Germinal center (tissue), 1 donor: ENCODE measurements around the gene ARMS2.

Source experiments
- DNase-seq: peaks from one replicate; pipeline ENCODE4 v3.0.0; 2012; ENCODE audit warnings: mixed read lengths, low spot score

The ARMS2 gene

DNA sequence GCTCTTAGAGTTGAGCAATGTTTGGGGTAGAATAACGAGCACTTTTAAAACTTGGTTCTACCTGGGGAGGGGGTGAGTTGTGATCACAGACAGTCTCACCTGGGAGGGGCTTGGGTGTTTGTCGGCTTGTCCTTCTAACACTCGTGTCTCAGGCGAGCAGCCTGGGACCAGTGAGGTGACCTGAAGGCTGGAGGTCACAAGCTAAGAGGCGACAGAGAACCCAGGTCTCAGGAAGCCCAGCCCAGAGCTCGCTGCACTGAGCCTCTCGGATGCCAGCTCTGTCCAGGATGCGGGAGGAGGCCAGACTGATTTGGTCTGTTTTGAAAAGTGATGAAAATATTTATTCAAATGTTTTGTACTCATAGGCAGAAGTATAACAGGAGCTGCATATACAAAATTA, 18.7 kb downstream of the ARMS2 start:
- DNase-seq: no peak

DNA sequence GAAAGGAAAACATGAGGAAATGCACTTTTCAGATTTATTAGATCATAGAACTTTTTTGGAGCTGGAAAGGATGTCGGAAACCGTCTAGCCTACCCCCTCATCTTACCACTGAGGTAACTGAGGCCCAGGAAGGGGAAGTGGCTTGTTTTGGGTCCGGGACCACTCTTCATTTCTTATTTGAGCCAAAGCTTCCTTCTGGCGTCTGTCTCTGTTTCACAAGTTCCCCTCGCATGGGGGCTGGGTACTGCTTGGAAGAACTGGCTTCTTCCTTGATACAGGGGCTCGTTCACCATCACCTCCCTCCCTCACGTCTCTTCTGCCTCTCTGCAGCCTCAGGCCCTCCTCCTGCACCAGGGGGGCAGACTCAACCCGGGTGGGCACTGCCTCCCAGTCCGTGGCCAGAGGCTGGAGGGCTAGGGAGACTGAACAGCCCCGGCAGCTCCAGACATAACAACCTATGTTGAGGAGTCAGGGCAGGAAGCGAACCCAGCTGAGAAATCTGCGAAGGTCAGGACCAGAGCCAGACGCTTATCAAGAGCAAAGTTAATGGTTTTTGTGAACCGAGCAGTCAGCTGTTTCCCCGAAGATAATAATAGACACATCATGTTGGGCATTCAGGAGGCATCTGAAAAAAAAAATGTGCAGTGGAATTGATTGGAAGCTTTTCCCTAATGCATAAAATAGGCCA, 19.8 kb downstream of the ARMS2 start:
- DNase-seq: no peak

DNA sequence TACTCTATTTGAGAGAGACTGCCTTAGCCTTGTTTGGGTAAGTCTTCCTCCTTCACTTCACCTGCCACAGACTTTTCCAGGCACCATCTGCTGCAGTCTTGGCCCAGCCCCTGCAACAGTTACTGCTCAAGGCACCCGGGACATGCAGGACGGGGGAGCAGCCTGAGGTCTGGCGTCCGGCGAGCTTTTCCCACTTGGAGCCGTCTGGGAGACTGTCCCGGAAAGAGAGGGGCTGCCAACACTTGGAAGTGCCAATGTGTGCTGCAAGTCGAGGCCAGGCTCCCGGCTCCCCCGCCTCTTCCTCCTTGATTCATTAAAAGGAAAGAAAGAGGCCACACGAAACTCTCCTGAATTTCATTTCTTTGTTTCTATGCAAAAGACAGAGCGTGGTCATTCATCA, 20.6 kb downstream of the ARMS2 start:
- DNase-seq: no peak

DNA sequence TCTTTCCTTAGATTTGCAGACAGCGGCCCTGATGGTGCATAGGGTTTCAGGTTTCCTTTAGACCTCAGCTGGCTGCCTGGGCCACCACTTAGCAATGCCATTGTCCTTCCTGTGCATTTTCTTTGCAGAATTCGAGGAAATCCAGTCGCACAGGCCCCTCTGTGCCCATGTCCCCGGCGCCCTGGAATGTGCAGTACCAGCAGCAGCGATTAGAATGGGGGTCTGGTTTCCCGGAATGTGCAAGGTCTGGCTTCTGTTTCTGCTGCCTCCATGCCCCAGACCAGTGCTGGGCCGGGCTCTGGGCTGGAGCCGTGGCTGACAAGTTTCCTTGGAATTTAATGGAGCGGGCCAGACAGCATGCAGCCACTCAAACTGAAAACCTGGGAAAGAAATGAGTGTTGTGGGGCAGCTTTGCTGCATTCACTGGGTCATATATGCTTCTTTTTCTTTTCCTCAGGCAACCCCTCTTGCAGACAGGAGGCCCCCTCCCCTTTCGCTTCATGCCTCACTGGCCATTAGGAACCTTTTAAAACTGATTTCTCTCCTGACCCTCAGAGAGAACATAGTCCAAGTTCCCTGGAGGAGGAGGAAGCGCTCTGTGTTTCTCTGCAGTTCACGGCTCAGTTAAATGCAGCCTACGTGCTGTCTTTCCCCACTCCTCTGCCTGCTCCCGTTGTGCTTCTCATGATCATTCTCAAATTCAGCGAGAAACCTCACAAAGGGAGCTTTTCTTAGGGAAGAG, 21.3 kb downstream of the ARMS2 start:
- no peak for DNase-seq

DNA sequence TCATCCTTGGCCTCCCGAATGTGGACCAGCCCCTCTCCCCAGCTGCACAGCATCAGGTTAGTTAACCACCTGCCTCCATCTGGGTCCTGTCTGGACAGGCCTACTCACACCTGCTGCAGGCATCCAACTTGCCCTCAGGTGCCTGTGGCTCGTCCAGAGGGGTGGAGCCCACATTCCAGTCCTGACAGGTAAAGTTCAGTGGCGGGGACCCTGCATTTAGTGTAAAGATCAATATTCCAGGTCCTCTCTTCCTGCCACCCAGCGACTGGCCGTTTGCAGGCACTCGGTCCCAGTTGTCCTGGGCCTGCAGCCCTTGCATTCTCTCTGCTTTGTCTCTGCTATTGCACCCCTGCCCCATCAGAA, 21.9 kb downstream of the ARMS2 start:
- no peak for DNase-seq

DNA sequence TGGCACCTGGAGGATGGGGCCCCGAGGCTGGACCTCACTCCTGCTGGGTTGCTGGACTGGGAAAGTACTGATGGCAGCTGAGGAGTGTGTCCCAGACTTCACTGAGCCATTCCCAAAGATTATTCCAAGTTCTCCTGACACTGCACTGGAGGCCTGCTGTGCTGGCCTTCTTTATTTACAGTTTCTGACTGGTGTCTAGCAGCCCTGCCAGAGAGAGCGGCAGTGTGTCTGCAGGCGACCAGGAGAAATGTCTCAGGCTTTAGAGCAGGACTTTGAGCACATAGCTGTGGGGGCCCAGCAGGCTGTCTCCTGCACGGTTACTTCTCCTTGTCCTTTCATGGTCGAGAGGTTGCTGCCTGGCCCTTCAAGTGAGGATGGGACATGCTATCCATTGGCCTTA, 23.0 kb downstream of the ARMS2 start:
- no peak for DNase-seq

DNA sequence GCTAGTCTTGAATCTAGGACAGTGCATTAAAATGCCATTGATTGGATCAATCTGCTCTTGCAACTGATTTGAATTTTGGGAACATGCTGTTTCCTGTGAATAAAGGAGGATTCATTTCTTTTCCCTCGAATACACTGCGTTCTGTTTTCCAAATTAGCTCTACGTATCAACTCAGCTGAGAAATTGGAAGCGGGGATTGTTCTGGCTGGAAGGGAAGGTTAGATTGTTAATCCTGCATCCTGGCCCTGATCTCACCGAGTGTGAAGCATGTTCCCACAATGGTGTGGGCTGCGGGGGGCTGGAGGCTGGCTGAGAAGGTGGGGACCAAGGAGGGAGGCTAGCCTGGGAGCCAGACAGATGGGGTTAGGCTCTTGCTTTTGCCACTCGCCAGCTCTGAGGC, 24.5 kb downstream of the ARMS2 start:
- DNase-seq: no peak

DNA sequence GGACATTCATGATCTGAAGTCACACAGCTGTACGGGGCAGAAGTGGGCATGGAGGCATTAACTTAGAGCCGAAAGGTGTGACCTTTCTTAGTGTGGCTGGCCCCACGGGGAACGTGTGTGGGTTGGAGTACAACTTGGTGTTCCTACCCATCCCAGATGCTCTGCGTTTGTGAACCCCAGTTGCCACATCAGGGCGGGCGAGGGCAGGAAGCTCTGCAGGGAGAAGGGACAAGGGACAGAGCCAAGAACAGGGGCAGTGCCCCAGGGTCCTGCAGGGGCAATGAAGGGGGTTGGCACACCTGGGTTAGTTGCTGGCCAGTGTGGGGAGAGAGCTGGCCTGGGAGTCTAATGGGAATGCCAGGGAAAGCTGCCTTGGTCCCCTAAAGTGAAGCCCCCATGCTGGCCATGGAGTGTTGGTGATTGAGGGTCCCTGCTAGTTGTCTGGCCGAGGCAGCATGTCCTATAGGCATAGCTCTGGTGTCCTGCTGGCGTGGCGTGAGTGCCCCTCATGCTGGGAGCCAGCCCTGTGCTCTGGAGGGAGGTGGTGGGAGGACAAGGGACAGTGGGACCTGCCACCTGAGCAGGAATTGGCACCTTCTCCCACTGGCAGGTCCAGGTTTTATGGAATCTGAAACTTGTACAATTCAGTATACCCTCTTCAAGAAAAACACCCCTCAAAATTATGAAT, 25.8 kb downstream of the ARMS2 start:
- no peak for DNase-seq

DNA sequence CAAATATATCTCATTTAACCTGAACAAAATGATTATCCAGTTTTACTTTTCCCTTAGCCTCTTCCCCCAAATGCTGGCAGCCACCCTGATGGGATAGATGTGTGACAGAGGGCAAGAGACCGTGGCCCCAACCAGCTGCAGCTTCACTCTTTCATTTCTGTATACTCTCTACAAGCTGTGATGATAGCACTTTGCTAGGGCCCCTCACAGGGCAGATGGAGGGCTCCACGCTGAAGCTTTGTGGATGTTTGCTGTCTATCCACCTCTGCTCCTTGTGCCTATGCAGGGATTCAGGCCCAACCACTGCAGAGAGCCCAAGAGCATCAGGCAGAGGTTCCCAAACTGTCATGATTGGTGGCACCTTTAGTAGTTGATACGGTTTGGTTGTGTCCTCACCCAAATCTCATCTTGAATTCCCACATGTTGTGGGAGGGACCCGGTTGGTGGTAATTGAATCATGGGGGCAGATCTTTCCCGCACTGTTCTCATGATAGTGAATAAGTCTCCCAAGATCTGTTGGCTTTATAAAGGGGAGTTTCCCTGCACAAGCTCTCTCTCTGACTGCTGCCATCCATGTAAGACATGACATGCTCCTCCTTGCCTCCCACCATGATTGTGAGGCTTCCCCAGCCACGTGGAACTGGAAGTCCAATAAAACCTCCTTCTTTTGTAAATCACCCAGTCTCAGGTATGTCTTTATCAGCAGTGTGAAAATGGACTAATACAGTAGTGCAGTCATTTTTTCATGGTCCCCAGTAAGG, 27.0 kb downstream of the ARMS2 start:
- no peak for DNase-seq

DNA sequence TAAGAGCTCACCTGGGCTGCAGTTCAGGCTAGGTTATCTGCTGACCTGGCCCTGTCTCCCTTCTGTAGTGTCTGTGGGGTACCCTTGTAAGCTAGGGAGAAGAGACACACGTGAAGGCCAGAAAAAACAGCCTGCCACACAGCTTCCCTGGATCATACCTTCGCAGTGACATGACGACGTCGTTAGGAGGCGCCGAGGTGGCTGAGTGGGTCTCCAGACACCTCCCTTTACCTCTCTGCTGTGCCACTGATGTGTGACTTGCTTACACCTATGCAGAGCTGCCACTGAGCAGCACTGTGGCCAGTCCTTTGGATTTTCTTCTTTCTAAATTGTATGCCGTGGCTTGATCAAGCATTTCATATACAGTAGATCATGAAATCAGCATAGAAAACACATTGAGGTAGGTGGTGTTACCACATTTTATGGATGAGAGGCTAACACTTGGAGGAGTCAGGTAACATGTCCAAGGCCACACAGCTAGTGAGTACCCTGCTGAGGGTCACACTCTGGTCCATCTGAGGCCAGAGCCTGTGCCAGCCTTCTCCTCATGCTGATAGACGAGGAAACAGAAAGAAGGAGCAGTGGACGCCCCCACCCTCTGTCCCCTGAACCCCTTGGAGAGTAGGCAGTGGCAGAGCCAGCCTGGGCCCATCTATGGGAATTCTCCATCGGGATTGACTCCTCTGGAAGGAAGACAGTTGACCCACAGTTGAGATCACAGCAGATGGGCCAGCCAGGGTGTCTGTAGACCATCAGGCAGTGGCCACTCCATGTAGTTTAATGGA, 30.0 kb downstream of the ARMS2 start:
- DNase-seq: no peak

DNA sequence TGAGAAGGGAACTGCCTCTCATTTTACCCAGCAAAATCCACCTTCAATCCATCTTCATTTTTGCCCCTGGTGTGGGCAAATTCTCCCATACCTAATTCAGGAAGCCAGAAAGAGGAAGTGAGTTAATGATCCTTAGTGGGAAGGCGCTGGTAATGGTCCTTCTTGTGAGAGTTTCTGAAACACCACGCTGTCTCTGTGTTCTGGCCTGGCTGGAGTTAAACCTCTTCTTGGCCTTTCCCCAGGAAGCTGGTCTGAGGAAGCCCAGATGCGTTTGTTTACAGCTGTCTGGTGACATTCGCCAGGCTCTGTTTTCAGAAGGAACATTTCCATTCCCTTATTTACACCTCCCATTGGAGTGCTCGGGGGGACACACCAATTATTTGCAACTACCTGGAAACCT, 31.2 kb downstream of the ARMS2 start:
- DNase-seq: no peak

DNA sequence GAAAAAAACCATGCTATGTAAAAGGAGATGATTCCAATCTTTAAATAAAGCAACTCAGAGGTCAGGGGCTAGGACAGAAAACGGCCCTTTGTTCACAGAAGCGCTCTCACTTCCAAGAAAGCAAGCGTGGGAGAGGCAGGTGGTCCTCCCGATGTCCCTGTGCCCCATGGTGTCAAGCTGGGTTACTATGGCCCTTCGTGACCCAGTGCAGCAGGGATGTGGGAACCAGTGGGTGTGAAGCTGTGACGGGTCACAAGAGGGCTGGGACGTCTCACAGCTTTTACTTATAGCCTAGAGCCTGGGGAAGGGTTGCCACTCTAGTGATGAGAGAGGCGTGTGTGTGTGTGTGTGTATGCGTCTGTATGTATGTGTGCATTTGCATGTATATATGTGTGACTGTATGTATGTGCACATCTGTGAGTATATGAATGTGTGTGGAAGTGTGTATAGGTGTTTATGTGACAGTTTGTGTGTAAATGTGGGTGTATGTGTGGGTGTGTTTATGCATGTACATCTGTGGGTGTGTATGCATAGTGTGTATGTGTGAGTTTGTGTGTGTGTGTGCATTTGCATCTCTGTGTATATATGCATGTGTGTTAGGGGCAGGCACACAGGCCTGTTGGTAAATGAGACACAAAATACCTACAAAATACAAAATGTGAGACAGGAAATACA, 32.1 kb downstream of the ARMS2 start:
- no peak for DNase-seq

DNA sequence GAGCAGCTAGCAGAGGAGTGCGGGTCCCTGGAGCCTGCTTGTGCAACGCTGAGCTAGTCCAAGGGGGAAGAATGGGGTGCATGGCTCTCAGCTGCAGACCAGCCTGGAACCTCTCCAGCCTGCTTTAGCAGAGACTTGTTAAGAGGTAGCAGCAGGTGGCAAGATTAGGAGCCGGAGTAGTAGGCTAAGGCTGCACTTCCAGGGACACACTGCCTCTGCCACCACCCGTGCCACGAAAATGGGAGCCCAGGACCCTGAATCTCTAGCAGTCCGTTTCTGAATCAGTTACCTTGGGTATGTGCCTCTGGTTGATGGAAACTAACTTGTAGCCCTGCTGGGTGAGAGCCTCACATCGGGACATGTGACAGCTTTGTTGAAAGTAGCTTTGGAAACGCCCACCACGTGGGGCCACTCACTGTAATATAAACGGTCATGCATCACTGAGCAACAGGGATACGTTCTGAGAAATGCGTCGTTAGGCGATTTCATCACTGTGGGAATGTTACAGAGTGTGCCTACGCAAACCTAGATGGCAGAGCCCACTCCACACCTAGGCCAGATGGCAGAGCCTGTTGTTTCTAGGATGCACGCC, 32.8 kb downstream of the ARMS2 start:
- DNase-seq: no peak

DNA sequence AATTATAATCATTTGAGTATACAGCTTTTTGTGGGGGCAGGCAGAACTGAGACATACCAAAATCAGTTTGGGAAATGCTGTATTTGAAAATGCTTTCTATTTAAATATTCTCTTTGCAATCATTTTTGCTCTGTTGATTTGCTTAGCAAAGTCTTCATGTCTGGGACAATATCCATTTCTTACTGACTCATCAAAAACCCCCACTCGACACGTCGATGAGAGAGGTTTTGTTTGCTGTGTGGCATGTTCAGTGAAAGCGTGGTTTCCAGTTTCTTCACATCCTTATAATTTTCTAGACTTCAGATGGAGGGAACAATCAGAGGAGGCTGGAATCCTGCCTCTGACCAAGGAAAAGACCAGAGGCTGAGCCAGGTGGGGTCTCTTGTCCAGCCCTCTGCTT, 35.8 kb downstream of the ARMS2 start:
- no peak for DNase-seq

DNA sequence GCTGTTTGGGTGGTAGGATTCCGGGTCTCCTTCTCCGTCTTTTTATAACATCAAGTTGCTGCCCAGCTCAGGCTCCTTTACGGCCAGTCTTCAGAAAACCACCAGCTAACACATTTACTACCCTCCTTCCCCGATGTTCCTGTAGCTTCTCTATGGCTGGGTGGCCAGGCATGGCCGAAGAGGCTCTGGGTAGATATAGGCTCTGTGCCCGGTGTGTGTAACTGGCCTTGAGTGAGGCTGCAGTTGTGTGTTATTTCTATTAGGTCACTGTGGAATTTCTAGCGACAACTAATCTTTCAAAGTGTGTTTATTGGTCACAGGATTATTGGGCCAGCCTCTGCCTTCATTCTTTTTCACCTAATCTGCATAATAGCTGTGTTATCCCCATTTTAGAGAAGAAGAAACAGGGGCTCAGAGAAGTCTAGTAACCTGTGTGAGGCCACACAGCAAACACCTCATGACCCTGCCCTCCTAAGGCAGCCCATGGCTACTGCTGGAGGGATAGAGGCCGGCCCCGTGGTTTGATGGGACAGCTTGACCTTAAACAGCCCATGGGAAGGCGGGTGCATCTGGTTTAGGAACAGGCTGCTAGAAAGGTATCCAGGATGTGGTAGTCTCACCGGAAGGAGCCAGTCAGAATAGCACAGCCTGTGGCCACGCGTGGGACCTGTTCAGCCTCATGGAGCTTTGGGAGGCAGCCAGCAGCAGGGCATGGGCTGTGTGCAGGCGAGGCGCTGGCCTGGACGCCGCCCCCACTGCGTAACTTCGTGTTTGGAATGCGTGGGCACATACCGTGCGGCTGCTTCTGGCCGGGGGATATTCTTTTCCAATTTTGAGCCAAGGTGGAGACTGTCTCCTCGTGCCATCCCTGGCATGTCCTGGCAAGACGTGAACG, 36.6 kb downstream of the ARMS2 start:
- DNase-seq: no peak

DNA sequence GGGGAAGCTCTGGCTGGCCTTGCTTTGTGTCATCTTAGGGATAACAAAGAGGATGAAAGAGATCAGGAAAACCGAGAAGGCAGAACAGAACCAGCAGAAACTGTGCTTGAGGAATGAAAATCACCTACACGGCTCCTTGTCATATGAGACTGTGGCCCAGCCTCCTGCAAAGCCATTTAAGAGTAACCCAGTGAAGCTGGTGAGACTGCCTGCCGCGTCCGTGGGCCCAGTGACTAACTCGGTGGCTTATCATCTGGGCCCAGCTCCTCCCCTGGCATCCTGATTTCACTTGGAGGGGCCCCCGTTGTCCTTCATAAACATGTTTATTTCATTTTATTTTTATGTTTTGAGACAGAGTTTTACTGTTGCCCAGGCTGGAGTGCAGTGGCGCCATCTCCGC, 37.6 kb downstream of the ARMS2 start:
- no peak for DNase-seq

DNA sequence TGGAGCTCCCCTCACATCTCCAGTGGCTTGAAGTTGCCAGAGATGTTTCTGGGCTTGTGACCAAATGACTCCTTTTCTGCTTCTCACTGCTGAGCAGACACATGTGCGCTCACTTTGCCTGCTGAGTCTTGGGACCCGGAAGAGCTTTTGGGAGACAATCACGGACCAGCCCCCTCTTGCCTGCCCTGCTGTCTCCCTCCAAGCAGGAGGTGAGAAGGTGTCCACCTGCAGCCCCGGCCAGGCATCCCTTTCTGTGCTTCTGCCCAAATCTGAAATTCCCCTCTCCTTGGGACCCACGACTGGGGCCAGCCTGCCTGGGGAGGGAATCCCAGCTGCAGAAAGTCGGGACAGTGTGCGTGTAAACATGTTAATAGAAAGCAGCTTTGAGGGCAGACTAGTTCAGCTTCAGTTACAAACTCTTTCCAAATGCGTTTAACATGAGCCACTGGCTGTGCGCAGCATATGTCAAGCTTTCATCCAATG, 38.6 kb downstream of the ARMS2 start:
- no peak for DNase-seq

DNA sequence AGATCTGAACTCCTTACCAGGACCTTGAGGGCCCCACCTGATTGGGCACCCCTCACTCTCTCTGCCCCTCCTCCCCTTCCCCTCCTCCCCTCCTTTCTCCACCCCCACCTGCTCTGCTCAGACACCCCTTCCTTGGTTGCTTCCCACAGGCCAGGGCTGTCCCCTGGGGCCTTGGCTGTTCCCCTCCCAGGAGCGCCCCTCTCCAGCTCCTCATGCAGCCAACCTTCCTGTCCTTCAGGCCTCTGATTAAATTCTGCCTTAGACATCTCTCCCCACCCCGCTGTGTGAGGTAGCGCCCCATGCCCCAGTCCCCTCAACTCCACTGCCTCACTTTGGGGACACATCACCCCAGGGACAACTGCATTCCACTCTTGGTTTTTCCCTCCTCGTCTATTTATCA, 39.3 kb downstream of the ARMS2 start:
- DNase-seq: no peak

DNA sequence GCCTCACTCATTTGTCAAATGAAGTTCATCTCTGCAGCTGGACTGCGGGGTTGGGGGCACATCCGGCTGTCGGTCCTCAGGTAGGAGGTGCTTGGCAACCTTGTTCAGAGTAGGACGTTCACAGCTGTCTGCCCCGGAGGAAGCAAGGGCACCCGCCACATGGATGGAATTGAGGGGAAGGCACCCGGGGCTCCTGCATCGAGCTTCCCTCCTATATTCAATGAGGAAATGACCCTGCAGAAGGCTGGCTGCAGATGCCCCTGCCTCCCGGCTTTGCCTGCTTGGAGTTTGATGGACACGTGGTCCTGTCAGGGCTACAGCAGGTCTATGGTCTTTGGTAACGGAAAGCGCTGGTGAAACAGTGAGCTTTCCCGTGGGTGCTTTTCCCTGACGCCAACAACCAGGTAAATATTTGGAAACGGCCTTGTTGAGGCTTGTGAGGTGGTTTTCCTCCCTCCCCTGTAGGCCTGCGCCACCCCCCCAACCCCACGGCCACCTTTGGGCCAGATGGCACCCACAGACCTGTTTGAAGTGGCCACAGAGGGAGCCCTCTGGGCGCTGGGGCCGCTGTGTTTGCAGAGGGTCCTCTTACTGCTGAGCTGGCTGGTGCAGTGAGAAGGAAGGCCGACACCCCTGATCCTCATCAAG, 39.8 kb downstream of the ARMS2 start:
- no peak for DNase-seq
